ENCODE data around the gene TMC2.

TMC2 gene

GRCh38 chr20:2527762-2528161 is 8.6 kb upstream of the TMC2 start:
- DNase-seq = no peak

- no peak for DNase-seq
Observed at GRCh38 chr20:2528671-2529271, 7.6 kb upstream of the TMC2 start.

GRCh38 chr20:2533118-2533517 is 3.3 kb upstream of the TMC2 start:
- no peak for DNase-seq

GRCh38 chr20:2535711-2536559 is 438 bp upstream of the TMC2 start:
- no peak for DNase-seq

- DNase-seq = no peak
Observed at GRCh38 chr20:2537101-2537500, 728 bp downstream of the TMC2 start.

GRCh38 chr20:2538356-2538755 is 2.0 kb downstream of the TMC2 start:
- no peak for DNase-seq

GRCh38 chr20:2538931-2539720 is 2.8 kb downstream of the TMC2 start:
- no peak for DNase-seq

- DNase-seq = no peak
Observed at GRCh38 chr20:2541940-2542339, 5.6 kb downstream of the TMC2 start.

GRCh38 chr20:2542361-2542760 is 6.0 kb downstream of the TMC2 start:
- no peak for DNase-seq

- DNase-seq = no peak
Observed at GRCh38 chr20:2544211-2544610, 7.8 kb downstream of the TMC2 start.

- no peak for DNase-seq
Observed at GRCh38 chr20:2545594-2545993, 9.2 kb downstream of the TMC2 start.

- DNase-seq = no peak
Observed at GRCh38 chr20:2557873-2558580, 21.7 kb downstream of the TMC2 start.

- no peak for DNase-seq
Observed at GRCh38 chr20:2558581-2559278, 22.4 kb downstream of the TMC2 start.

- DNase-seq = no peak
Observed at GRCh38 chr20:2559279-2559626, 22.9 kb downstream of the TMC2 start.

GRCh38 chr20:2559651-2560050 is 23.3 kb downstream of the TMC2 start:
- DNase-seq = no peak

- no peak for DNase-seq
Observed at GRCh38 chr20:2563116-2563515, 26.7 kb downstream of the TMC2 start.

GRCh38 chr20:2564406-2564805 is 28.0 kb downstream of the TMC2 start:
- no peak for DNase-seq

- DNase-seq = no peak
Observed at GRCh38 chr20:2575682-2576081, 39.3 kb downstream of the TMC2 start.

GRCh38 chr20:2576317-2576727 is 39.9 kb downstream of the TMC2 start:
- no peak for DNase-seq

- DNase-seq = peak; percentile 3 to 9
Observed at GRCh38 chr20:2578475-2579192, 42.3 kb downstream of the TMC2 start.

- DNase-seq = no peak
Observed at GRCh38 chr20:2585811-2586210, 49.4 kb downstream of the TMC2 start.

GRCh38 chr20:2593756-2594155 is 57.4 kb downstream of the TMC2 start:
- DNase-seq = no peak

All from Kasumi-1 (cell line).